Activated gamma-delta T cell treated with anti-CD3 and anti-CD28 coated beads, Interleukin-2, amount 50 U/mL, for 16 hours (primary cell): Measurements from ENCODE around the gene LSM12.
A peak's percentile ranks its signal among the peaks of the same experiment; 100 is the strongest.
"Not testable (repeated sequence)": the region's sequence is repeated elsewhere in the genome, so short reads cannot be mapped to it uniquely, and the experiment has no call there.

ENCODE experiments used
- DNase-seq: peaks from one replicate; pipeline ENCODE4 v3.0.0-alpha.2; 2020; ENCODE audit warnings: low read depth

LSM12 gene

GRCh38 chr17:44044071-44044470 is 22.4 kb downstream of the LSM12 start:
- no peak for DNase-seq

GRCh38 chr17:44043272-44043696 is 23.2 kb downstream of the LSM12 start:
- DNase-seq, result no peak

GRCh38 chr17:44039829-44040635 is 26.4 kb downstream of the LSM12 start:
- no peak for DNase-seq

- DNase-seq, result no peak
Observed at GRCh38 chr17:44038604-44039011, 27.9 kb downstream of the LSM12 start.

- DNase-seq, result no peak
Observed at GRCh38 chr17:44037471-44037870, 29.0 kb downstream of the LSM12 start.

- not testable (repeated sequence) for DNase-seq
Observed at GRCh38 chr17:44034688-44035087, 31.8 kb downstream of the LSM12 start.

- DNase-seq, result no peak
Observed at GRCh38 chr17:44033861-44034408, 32.5 kb downstream of the LSM12 start.

- no peak for DNase-seq
Observed at GRCh38 chr17:44030482-44030881, 36.0 kb downstream of the LSM12 start.

- no peak for DNase-seq
Observed at GRCh38 chr17:44029736-44030135, 36.7 kb downstream of the LSM12 start.

GRCh38 chr17:44024853-44025252 is 41.6 kb downstream of the LSM12 start:
- no peak for DNase-seq

- no peak for DNase-seq
Observed at GRCh38 chr17:44024271-44024663, 42.2 kb downstream of the LSM12 start.

GRCh38 chr17:44023545-44024270 is 42.8 kb downstream of the LSM12 start:
- no peak for DNase-seq

- no peak for DNase-seq
Observed at GRCh38 chr17:44022246-44022645, 44.2 kb downstream of the LSM12 start.

- not testable (repeated sequence) for DNase-seq
Observed at GRCh38 chr17:44021227-44021626, 45.2 kb downstream of the LSM12 start.

- peak; percentile 81 for DNase-seq
Observed at GRCh38 chr17:44014437-44015172, 51.9 kb downstream of the LSM12 start, which contains the start of gene TMEM101. TMEM101 (minus strand) TSS chr17:44014963; CDS start chr17:44014952, 11 bp downstream.

- DNase-seq, result no peak
Observed at GRCh38 chr17:44014133-44014436, 52.4 kb downstream of the LSM12 start.

GRCh38 chr17:44012874-44013273 is 53.6 kb downstream of the LSM12 start:
- no peak for DNase-seq

GRCh38 chr17:44012391-44012790 is 54.1 kb downstream of the LSM12 start:
- DNase-seq, result no peak

GRCh38 chr17:44011876-44012275 is 54.6 kb downstream of the LSM12 start:
- no peak for DNase-seq

- DNase-seq, result no peak
Observed at GRCh38 chr17:44010966-44011647, 55.4 kb downstream of the LSM12 start.

GRCh38 chr17:44008205-44008909 is 58.1 kb downstream of the LSM12 start:
- DNase-seq, result no peak
